GM21528 (cell line): ENCODE measurements around the gene TCF23.
"Not testable (repeated sequence)": the region's sequence is repeated elsewhere in the genome, so short reads cannot be mapped to it uniquely, and the experiment has no call there.

Source experiments
- ATAC-seq: cut with Tn5 transposase; IDR thresholded peaks from one replicate; pipeline ENCODE4 v1.9.1; 2021; ENCODE audit warnings: mild to moderate bottlenecking, moderate library complexity; ENCODE audit not compliant: unreplicated experiment, low FRiP score

Gene TCF23

DNA sequence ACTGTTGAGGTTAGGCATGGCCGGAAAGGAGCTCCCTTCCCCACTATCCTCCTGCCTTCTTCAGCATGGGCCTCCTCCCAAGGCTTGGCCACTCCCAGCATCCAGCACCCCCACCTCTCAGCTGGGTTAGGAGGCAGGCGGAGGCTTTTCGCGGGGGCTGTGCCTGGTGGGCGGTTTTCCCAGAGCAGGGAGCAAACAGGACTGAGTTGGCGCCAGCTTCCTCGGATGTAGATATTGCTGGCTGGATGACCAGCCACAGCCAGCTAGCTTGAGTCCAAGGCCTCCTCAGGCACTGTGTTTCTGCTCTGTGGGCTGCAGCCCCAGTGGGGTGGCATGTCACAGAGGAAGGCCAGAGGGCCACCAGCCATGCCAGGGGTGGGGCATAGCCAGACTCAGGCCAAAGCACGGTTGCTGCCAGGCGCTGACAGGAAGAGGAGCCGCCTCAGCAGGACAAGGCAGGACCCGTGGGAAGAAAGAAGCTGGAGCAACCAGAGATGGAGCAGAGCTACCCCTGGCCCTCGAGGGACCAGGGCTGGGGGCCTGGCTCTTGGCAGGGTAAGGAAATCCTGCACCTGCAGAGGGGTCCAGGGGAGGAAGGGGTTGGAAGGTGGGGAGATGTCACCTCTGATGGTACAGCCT, at the start of gene TCF23:
TSS of gene TCF23 (plus strand) at position 204 of the 639 bp plus-strand sequence. CDS start at position 334, 130 bp downstream.
- no peak for ATAC-seq

DNA sequence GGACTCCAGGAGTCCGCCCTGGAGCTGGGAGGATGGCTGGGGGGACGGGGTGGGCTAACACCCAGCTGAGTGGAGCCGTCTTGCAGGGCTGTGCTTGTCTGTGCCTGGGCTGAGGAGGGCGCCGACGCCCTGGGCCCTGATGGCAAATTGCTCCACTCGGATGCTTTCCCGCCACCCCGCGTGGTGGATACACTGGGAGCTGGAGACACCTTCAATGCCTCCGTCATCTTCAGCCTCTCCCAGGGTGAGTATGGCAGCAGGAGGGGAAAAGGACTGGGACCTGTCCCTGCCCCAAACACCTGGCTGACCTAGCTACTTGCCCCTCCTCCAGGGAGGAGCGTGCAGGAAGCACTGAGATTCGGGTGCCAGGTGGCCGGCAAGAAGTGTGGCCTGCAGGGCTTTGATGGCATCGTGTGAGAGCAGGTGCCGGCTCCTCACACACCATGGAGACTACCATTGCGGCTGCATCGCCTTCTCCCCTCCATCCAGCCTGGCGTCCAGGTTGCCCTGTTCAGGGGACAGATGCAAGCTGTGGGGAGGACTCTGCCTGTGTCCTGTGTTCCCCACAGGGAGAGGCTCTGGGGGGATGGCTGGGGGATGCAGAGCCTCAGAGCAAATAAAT, 49.4 kb upstream of the TCF23 start:
- ATAC-seq: no peak

DNA sequence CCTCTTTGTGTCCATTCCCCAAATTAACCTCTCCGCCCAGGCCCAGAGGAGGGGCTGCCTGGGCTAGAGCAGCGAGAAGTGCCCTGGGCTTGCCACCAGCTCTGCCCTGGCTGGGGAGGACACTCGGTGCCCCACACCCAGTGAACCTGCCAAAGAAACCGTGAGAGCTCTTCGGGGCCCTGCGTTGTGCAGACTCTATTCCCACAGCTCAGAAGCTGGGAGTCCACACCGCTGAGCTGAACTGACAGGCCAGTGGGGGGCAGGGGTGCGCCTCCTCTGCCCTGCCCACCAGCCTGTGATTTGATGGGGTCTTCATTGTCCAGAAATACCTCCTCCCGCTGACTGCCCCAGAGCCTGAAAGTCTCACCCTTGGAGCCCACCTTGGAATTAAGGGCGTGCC, 48.8 kb upstream of the TCF23 start:
- ATAC-seq: no peak

DNA sequence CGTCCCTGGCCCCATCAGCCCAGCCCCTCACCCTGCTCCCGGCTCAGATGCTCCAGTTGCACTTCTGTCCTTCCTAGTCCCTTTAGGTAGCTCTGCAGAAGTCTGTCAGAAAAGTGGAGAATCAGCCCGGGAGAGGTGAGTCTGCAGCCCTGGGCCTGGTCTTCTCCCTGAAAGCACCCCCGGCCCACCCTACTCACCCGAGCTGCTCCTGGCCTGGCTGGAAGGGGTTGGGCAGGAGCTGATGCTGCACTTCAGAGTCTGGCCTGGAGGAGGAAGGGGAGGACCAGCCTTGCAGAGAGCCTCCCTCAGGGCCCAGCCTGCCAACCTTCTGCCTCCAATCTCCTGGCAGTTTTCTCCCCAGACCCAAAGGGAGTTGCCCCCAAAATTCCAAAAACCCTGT, 46.5 kb upstream of the TCF23 start:
- no peak for ATAC-seq

DNA sequence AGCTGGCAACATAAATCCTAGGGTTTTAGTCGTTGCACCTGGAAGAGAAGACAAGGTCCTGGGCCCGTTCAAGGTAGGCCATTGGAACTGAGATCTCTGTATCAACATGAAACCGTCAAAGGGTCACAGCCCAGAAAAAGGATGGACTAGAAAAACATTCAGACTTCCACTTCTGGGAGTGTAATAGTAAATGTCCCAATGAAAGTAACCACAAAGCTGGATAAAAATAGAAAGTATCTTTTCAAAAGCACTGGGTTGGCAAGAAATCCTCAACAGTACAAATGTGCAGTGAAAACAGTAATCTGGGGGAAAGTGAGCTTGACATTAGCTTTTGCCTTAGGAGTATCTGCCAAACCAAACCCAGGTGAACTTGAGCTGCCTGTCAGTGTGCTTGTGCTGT, 42.8 kb upstream of the TCF23 start:
- no peak for ATAC-seq

DNA sequence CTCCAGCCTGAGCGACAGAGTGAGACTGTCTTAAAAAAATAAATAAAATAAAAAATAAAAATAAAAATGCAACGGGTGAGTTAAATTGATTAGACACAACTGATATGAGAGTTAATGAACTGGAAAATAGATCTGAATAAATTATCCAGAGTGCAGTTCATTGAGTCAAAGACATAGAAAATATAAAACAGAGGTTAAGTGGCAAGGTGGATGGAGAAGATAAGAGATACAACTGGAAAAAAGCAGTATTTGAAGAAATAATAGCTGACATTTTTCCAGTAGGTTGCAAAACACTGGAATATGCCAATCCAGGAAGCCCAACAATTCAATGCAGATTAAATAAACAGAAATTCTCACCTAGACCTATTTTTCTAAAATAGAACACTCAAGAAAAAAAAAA, 40.6 kb upstream of the TCF23 start:
- no peak for ATAC-seq

DNA sequence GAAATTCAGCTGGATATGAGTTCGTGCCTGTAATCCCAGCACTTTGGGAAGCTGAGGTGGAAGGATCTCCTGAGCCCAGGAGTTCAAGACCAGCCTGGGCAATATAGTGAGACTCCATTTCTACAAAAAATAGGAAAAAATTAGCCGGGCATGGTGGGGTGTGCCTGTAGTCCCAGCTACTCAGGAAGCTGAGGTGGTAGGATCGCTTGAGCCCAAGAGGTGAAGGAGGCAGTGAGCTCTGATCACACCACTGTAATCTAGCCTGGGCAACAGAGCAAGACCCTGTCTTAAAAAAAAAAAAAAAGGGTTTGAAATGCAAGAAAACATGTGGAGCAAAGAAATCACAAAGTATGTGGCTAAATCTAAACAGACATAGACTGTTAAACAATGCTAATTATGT, 39.7 kb upstream of the TCF23 start:
- ATAC-seq: no peak

DNA sequence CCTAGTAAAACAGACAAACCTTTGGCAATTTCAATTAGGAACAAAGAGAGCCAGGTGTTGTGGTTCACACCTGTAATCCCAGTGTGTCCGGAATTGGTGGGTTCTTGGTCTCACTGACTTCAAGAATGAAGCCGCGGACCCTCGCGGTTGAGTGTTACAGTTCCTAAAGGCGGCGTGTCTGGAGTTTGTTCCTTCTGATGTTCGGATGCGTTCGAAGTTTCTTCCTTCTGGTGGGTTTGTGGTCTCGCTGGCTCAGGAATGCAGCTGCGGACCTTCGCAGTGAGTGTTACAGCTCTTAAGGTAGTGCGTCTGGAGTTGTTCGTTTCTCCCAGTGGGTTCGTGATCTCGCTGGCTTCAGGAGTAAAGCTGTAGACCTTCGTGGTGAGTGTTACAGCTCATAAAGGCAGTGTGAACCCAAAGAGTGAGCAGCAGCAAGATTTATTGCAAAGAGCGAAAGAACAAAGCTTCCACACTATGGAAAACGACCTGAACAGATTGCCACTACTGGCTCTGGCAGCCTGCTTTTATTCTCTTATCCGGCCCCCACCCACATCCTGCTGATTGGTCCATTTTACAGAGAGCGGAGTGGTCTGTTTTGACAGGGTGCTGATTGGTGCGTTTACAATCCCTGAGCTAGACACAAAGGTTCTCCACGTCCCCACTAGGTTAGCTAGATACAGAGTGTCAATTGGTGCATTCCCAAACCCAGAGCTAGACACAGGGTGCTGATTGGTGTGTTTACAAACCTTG, 38.0 kb upstream of the TCF23 start:
- ATAC-seq: not testable (repeated sequence)

DNA sequence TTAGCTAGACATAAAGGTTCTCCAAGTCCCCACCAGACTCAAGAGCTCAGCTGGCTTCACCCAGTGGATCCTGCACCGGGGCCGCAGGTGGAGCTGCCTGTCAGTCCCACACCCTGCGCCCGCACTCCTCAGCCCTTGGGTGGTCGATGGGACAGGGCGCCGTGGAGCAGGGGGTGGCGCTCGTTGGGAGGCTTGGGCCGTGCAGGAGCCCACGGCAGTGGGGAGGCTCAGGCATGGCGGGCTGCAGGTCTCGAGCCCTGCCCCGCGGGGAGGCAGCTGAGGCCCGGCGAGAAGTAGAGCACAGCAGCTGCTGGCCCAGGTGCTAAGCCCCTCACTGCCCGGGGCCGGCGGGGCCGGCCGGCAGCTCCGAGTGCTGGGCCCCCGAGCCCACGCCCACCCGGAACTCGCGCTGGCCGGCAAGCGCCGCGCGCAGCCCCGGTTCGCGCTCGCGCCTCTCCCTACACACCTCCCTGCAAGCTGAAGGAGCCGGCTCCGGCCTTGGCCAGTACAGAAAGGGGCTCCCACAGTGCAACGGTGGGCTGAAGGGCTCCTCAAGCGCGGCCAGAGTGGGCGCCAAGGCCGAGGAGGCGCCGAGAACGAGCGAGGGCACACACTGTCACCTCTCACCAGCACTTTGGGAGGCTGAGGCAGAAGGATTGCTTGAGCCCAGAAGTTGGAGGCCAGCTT, 37.3 kb upstream of the TCF23 start:
- ATAC-seq: not testable (repeated sequence)

DNA sequence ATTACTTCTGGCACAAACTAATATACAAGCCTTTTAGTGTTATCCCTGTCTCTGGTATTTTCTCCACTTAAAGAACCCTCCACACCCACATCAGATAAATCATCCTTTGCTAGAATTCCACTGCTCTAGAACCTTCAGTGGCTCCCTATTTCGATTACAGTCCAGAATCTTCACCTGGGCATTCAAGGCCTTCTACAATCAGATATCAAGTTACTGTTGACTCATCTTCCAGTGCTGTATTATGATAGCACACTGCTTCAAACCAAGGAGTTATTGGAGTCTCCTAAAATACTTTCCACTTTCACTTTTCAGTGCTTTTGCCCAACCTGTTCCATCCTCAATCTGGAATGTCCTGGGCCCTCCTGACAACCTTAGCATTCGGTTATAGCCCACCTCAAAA, 33.3 kb upstream of the TCF23 start:
- no peak for ATAC-seq

DNA sequence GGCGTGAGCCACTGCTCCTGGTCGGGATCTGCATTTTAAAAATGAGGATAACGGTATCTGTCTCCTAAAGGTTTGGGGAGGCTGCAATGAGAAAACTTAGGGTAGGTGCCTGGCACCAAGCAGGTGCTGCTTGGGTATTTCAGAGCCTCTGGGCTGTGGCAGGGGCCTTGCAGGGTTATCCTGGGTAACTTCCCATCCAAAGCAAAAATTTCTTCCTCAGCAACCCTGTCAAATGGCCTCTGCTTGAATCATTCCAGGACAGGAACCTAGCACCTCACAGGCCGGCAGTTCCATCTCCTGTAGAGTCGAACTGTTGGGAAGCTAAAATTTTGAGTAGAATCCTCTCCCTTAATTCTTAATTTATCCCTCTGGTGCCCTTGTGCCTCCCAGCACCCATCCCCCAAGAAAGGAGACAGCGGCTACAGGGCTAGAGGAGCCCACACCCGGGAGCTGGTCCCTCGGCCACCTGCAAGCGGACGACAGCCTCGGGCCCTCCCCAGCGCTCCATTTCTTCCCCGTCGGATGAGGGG, 30.7 kb upstream of the TCF23 start:
- ATAC-seq: no peak

DNA sequence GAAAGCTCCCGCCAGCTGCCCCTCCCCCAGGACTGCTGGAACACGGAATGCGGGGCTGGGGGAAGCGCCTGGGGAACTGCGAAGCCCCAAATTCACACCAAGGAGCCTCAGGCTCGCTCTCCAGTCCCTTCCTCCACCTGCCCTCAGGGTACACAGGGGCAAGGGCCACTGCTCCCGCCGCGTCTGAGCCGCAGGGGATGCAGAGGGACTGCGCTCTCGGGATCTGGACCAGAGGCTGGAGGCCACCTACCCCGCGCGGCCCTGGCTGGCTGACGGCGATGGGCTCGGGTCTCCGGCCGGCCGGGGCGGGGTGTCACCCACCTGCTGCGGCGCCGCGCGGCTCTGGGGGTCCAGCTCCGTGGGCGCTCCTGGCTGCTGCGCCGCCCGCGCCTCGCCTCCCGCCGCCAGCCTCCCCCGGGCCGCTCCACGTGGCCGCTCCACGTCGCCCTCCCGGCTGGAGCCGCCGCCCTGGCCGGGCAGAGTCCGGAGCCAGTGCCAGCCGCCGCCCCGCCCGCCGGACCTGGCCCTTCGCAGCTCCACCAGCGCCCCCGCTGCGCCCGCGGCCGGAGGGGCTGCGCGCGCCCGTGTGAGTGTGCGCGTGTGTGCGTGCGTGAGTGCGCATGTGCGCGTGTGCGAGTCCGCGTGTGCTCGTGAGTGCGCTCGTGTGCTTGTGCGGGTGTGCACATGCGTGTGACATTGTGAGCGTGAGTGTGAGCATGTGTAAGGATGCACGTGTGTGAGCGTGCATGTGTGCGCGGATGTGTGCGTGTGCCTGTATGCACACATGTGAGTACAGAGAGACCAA, 30.1 kb upstream of the TCF23 start, which contains the start of gene CGREF1:
TSS of gene CGREF1 (minus strand) at position 604 of the 805 bp plus-strand sequence. CDS start 14,762 bp downstream, outside the sequence.
- no peak for ATAC-seq

DNA sequence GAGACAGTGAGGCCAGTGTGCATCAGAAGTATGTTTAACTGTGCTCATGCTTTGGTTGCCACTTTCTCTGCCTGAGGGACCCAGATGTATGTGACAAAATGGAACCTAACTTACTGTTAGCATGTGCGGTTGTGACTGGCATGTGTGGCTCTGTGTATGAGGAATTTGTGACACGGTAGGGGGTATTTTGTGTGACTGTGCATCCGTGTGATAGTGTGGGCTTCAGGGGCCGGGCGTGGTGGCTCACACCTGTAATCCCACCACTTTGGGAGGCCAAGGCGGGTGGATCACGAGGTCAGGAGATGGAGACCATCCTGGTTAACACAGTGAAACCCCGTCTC, 29.5 kb upstream of the TCF23 start:
- not testable (repeated sequence) for ATAC-seq

DNA sequence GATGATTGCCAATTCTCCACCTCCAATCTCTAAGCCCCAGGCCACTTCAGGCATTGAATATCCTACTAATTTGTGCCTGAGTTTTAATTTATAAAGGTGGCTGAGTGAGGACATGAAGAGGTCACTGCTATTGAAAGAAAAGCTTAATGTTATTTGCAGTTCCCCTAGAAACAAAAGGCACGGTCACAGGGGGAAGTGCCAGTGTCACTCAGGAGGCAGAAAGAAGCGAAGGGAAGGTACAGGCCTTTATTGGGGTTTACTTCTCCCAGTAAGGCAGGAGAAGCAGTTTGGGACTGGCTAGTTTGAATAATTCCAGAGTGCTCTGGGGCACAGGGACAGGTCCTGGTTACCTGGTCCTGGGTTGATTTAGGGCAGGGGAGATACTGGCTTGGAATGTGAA, 26.9 kb upstream of the TCF23 start:
- no peak for ATAC-seq

DNA sequence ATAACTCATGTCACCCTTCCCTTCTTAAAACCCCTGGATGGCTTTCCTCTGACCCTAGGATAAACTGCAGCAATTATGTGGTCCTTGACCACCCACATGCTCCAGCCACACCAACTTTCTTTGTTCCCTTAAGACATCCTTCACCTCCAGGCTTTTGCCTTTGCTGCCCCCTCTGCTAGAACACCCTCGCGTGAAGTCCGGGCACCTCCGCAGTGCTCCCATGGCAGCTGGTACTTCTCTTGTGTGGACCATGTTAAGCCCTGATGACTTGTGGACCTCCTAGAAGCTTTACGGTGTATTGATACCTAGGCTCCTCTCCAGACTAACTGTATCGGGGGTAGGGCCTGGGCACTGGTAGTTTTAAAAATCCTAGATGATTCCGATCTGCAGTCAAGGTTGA, 26.0 kb upstream of the TCF23 start:
- no peak for ATAC-seq

DNA sequence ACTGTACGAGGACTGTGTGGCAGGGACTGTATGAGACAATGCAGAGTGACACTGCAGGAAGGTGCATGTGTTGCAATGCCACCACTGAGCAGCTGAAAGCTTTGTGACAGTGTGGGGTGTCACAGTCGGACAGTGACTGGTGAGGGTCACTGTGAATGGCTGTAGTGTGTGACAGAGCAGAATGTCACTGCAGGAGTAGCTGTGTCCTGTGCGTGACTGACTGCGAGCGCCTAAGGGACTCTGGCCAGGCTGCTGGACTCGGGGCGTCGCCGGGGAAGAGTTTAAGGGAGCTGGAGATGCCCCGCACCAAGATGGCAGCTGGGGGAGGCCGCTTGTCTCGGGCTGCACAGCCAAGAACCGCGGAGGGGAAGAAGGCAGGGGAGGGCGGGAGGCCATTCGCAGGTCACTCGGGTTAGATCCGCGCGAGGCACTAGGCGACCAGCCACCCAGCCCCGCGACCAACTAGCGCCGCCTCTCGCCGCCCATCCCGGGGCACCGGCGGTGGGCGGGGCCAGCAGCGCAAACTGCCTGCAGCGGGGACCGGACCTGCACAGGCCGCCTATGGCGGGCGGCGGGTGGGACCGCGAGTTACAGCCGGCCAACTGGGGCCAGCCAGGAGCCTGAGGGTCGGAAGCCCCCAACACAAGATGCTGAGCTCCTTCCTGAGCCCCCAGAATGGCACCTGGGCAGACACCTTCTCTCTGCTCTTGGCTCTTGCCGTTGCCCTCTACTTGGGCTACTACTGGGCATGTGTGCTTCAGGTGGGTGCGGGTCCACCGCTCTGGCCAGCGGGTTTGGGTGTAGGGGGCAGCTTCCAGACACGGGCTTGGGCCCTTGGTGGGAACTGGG, 25.3 kb upstream of the TCF23 start, which contains the start of gene ABHD1:
TSS of gene ABHD1 (plus strand) at position 514 of the 849 bp plus-strand sequence. CDS start at position 648, 134 bp downstream.
- ATAC-seq: no peak

DNA sequence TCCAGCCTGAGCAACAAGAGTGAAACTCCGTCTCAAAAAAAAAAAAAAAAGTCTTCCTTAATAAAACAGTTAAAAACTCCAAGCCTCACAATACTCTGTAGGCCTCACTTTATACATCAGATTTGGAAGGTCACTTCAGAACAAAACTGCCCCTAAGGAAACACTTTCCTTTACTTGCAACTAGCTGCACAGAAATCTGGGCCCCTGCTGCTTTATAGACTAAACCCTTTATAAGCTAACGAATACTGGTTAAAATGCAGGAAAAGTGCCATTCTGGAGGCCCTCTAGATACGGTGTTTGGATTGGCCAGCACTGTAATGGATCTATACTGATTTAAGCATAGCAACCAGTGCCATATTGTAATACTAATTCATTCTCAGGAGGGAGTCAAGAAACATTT, 23.7 kb upstream of the TCF23 start:
- no peak for ATAC-seq

DNA sequence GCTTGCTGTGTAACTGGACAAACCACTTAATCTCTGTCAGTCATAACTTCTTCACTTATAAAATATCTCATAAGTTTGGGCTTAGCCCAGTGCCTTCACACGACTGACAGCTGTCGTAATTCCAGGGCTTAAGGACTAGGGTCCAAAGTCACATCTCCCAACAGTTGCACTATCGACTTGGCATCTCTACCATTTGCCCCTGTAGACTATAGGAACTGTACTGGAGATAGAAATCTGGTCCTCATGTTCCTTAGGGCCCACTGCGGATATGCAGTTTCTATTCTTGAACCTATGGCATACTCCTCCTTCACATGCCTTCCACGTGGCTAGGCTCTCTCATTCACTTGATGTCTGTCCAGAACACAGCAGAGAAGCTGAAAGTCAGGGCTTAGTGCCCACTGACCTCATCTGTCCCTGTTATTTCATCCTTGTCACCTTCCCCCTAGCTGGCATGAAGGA, 22.5 kb upstream of the TCF23 start:
- no peak for ATAC-seq
